Right lobe of liver (tissue), 4 donors: ENCODE measurements around the gene MSRB1.

Source experiments
- CTCF ChIP-seq, 4 donors: fragments of 200-600 bp in 3 of 4; fragments of 450-650 bp in 1 of 4; IDR thresholded peaks; one replicate each; pipeline versions ENCODE4 v1.5.1 to v1.8.0; 2016 to 2022; ENCODE audit warnings: antibody characterized with exemption in 4 of 4, mild to moderate bottlenecking in 2 of 4
- POLR2A ChIP-seq: fragments of 450-650 bp; IDR thresholded peaks from one replicate; pipeline ENCODE4 v1.6.1; 2017; ENCODE audit warnings: antibody characterized with exemption, mild to moderate bottlenecking
- donor health status: DM: no; HTN: no; CAD: no.
- donor health status: DM: no; HTN: no; CAD: no.
- donor health status: DM: no; HTN: yes; CAD: no.

GRCh38 chr16:1946495-1947368 lies 3.7 kb upstream of the MSRB1 start:
- no peak for TF ChIP-seq CTCF (IDR thresholded peaks at IDR 0.05)
- TF ChIP-seq POLR2A = no peak
